Hematopoietic multipotent progenitor cell treated with erythropoietin and hydrocortisone succinate and interleukin-3 and kit ligand, for 8 days (in vitro differentiated cells): Measurements from ENCODE around the gene MSRB3.

ENCODE experiments used
- DNase-seq: peaks from one replicate; pipeline ENCODE4 v3.0.0-alpha.2; 2015

Gene MSRB3

DNA sequence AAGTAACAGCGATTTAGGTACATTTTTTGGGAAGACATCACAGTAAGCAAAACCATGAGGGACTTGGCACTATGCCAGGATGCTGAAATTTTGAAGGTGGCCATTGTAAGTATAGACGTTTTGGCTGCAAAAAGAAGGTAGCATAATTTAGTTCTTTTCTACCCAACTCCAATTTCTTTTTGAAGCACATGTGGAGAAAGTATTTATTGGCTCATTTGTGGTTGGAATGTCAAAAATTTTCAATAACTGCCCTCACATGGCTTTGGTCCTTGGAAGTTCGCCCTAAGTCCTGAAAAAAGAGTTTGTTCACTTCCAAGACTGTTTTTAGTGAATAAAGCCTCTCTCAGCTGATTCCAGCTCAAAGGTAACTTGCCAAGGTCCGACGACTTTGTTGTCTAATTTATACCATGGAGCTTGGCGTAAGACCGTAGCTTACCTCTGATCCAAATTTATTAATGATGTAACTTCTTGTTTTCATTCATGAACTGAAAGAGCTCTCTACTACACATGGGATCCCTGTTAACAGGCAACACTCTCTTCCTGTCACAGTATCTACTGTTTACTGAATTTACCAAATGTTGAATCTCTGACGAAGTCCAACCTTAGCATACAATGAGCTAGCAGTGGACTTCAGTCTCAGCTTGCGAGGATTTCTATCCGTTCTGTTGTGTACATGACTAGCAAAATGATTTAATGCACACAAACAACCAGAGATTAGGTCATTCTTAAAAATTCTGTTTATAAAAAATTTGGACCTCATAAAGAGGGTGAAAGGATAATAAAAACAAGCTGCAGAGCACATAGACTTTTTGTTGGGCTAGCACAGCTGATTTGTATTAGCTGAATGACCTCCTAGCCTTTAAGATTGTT, 49.0 kb downstream of the MSRB3 start:
- DNase-seq = no peak

DNA sequence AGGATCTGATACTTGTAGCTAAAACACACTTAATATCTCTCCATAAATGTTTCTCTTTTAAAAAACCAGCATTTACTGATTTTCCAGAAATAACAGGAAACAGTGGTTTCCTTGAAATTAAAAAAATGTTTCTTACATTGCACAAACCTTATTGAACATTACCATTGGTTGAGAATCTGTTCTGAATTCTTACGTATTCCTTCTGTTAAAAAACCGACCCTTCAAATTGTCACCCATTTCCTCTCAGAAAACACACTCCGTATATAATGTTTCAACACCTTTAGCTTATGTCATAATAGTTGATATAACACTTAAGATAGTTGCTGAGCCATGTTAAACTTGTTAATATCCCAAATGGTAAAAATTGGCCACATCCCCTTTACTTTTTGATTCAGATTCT, 51.2 kb downstream of the MSRB3 start:
- no peak for DNase-seq

DNA sequence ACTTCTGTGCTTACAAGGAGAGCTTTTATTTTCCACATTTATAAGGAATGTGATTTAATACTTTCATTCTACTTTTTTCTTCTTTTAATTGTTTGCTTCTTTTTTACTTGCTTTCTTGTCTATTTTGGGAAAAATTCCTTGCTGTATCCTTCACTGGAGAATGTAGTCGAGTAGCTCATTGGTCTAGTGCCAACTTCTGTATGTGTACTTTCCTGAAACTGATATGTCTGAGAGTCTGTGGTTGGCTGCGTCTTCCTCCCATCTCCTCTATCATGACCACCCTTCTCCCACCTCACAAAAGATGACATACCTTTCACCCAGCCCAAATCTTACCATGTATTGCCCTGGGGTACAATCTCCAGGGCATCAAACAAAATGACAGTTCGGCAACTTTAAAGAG, 51.8 kb downstream of the MSRB3 start:
- DNase-seq = no peak

DNA sequence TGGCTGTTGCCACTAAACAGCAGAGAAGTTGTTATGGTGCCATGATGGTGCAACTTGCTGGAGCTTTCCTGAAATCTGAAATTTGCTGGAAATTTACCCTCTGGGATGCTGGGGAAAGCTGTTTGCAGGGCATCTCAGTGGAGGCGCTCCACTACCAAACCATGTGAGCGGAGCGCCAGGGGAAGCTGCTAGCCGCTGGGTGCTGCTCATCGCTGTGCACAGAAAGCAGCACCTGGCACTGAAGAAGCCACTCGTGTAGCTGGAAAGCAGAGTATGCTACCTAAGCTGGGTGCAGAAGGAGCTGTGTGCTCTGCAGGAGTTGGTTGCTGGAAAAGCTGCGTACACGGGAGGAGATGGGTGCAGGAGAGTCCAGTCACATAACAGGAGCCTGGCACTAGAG, 53.0 kb downstream of the MSRB3 start:
- no peak for DNase-seq

DNA sequence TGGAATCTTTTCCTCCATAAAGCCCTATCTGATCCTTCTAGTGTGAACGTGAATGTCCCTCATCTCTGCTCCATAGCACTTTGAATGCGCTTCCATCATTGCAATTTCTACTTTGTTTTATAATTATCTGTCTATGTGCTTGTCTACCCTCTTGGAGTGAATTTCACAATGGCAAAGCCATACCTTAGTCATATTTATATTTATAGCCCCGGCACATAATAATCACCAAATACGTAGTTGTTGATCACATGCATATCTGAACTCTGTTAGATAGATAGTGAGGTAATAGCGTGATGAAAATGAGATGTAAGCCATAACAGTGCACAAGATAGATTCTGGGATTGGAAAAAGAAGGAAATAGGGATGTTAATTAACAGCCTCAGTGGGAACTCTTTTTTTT, 55.2 kb downstream of the MSRB3 start:
- DNase-seq = no peak

DNA sequence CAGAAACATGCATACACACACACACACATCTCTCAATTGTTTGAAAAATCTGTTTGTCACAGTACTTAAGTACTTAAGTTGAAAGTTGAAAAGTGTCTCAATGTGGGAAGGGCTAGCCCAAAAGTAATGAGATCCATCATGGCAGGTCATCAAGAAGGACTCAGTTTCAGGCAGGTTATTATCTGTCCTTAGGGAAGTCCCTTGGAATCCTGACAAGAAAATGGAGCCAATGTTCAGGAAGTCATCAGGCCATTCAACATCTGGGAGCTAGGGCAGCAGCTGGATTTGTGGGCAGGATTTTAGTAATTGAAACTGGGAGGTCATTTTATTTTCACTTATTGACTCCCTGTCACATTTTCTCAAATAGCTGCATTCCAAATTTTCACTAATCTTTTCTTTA, 56.0 kb downstream of the MSRB3 start:
- DNase-seq = no peak

DNA sequence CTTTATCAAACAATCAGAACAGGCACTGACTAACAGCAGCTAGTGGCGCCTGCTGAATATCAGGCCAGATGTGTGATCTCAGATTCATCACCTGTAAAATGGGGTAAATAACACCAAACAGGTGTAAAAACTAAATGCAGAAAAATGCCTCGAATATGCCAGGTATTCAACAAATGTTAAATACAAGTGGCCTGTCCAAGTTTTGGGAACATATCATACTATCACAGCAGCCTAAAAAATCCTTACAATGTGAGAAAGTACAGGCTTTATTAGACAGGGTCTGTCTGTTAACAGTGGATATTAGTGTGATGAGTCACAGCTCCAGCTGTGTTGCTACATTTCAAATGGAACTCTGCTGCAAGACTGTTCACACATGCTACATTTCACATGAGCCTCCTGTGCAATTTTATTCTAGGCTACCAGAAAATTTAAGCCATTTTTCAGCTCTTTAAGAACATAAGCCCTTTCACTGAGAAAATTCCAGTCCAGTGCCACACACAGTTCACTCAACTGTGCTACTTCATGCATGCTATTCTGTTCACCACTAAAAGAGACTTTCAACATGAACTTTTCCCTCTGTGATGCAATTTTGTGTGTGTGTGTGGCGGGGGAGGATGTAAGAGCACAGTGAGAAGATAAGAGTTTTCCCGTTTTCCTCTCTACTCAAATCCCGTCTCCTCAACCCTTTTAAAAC, 56.7 kb downstream of the MSRB3 start:
- DNase-seq = no peak

DNA sequence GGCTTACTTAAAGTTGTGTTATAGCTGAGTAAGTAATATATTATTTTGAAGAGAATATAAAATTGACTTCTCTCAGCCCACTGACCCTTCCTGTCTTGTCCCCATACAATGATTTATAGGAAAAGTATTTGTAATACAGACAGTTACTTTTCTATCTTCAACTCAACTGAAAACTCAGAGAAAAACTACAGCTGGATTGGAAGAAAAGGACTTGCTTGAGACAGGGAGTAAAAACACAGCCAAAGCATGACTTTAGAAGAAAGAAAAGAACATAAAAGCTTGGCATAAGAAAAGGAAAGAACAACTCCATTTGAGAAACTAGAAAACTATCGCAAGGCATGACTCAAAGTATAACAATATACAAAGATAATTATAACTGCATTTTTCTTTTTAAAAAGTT, 57.5 kb downstream of the MSRB3 start:
- no peak for DNase-seq

DNA sequence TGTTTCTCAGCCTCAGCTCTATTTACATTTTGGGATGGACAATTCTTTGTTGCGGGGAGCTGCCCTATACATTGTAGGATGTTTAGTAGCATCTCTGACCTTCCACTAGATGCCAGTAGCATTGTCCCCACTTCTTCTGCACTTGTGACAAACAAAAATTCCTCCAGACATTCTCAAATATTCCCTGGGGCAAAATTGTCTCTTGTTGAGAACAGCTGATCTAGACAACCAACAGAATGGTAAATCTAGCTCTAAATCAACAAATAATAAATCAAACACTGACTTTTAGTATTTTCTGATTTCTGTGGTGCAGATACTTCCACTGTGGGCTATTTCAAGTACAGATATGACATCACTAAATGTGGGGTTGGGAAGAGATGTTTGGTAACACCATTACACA, 60.7 kb downstream of the MSRB3 start:
- no peak for DNase-seq

DNA sequence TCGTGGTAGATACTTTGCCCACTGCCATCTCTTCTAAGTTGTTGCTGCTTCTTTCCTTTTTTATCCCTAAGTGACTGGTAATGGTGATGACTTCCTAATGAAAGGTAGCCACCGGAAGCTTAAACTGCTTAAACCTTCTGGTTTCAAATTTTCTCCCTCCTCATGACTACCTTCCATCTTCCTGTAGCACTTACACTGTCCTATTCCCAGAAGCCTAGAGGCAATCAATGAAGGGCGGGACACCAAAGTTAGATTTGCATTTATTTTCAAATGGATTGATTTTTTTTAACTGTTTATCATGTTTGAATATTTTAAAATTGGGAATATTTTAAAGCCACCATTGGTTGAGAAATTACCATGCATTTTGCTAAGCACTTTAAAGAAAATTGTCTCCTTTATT, 64.7 kb downstream of the MSRB3 start:
- no peak for DNase-seq

DNA sequence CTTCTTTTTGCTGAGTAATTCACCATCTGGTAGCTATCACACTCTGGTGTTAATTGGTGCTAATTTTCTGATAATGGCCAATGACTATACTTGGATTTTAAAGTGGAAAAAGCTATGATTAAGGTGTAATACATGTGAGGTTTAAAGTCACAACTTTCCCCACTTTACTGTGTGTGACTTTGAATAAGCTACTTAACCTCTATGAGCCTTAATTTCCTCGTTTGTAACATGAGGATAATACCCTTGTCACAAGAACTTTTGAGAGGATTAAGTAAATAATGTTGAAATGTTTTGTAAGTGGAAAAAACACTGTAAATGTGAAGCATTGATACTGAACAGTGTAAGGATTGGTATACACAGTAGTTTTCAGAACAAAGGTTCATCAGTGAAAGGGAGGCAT, 65.3 kb downstream of the MSRB3 start:
- DNase-seq = no peak

DNA sequence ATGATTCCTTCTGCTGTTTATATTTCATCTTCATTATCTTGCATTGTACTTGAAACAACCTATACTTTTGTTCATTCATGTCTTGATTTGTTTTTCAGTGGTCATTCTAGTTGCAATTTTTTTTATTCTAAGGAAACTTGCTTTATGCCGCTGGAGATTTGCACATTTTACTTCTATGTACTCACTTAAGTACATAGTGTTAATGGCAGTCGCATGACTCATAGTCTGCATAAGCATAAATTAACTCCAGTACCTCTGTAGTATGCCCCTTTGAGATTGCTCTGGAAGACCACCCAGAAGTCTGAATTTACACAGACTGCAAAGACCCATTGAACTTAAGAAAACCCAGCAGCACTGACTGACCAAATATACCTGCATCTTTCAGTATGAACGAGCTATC, 77.0 kb downstream of the MSRB3 start:
- no peak for DNase-seq

DNA sequence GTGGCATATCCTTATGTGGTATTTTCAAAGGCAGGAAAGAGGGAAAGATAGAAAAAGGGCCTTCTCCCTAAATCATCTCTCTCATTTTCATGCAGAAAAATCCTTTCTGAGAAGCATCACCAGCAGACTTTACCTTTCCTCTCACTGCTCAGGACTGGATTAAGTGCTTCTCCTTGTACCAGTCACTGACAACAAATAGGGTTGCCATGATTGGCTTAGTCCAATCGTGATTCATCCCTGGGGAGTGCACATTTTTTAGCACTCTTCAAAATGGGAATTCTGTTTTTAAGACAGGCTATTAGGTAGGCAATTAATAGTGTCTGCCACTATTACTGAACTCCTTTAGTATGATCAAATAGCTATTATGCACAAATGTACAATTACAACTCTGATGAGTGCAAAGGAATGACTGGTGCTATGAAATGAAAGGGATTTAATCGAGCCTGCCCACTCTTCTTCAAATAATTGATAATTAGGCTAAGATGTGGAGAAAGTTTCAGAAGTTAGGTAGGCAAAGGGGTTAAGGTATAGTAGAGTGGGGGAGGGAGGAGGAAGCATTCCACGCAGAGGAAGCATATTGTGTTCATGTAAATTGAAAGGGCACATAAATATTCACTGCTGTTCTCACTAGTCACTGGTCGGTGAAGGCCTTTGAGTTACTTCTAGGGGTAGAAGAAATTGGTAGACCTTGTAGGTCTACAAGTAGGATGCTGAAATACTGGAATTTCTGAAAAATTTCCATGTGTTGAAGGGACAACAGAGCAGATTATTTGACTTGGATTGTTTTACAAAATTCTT, 84.0 kb downstream of the MSRB3 start:
- DNase-seq = no peak

DNA sequence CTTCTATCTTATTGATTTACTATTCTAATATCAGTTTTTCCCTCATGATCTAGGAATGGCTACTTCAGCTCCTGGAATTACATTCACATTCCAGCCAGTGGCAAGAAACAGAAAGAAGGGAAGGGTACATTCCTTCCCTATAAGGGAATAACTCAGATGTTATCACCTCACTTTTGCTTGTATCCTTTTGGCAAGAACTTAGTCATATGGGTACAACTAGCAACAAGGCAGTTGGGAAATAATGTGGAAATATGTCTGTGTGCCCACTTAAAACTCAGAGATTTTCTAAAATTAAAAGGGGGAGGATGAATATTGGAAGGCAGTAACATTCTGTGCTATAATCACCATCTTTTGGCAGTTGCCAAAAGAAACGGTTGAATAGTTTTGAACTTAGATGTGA, 85.6 kb downstream of the MSRB3 start:
- DNase-seq = no peak

DNA sequence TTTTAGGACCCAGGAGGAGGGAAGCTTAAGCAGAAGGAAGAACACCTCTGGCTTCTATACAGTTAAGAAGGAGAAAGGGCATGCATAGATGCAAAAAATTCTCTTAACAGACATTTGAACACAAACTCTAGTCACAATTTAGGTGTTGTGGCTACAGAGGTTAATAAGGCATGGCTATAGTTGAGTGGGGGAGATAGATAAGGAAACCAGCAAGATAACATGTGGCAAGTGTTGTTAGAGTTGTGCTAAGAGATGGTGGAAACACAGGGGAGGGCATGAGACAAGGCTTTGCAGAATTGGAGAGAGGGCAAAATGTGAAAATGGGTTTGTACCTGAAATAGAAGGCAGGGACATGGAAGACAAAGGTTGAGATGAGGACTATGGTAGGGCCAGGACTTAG, 88.9 kb downstream of the MSRB3 start:
- DNase-seq = peak; percentile 62

DNA sequence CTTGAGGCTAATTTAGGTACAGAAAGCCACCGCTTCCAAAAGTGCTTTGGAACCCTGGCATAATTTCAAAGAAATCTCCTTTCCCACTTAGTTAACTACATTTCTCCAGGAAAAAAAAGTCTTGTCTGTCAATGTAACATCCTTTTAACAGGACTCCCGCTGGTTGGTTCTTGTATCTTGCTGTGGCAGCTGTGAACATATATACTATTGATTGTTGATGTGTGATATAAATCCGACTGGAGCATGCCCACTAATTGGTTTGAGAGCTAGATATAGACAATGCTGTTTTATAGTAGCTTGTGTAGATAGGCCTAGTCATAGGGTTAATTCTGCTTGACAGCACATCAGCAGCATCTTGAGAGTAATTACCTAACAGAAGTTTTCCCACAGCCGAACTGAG, 89.6 kb downstream of the MSRB3 start:
- no peak for DNase-seq

DNA sequence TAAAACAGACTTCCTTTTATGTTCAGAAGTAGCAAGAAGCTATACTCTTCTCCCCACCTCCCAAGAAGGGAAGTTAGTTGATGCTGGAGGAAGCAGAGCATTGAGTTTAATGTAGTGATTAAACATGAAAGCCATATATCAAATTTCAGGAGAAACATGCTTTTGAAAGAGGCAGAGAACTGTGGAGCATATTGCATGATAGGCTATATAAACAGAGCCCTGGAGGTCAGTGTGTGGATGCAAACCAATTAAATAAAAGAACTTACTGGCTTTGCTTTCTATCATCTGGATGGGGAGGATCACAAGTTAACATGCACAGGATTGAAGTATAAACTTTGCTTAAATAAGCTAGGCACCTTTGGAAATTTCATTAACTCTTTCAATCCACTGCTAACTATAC, 94.1 kb downstream of the MSRB3 start:
- DNase-seq = no peak

DNA sequence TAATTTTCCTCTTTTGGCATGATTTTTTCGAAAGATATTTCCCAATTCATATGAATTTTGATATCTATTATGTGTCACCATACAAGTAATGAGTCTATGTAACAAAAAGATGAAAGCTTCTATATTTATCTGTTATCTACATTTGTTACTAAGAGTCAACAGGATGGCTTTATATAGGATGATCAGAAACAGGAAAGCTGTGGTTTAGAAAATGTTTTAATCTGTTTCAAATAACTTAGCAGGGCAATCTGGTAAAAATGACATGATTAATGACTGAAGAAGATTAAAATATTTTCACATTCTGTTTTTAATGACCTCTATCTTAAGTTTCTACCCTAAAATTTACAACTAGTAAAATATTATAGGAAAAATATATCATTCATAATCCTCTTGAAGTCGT, 105.8 kb downstream of the MSRB3 start:
- no peak for DNase-seq

DNA sequence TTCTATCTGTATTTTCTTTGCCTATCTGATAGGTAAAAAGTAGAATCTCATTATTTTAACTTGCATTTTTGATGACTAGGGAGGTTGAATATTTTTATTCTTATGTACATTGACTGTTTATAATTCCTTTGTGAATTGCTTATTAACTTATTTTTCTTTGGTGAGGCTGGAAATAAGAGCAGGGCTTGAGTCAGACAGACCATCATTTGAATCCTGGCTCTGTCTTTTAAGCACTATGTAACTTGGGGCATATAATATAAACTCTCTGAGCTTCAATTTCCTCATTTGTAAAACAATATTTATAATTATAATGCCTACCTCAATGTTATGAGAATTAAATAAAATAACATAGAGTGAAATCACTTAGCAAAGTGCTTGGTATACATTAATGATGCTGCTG, 108.9 kb downstream of the MSRB3 start:
- no peak for DNase-seq

DNA sequence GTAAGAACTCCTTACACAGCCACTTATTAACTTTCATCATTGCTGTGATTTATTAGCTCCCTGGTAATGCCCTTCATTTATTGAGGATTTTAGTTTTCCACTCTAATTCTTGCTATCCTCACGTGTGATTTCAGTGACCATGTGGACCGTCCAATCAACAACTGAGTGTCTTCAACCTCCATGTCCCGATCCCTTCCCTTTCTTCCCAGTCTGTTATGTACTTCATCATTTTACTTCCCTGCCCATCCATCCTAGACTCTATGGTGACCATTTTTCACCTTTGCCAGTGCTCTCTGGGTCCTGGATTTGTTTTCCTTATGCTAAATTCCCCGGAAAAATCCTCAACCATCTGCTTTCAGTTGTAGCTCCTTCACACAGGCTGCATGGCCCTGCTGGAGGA, 111.0 kb downstream of the MSRB3 start:
- DNase-seq = no peak

DNA sequence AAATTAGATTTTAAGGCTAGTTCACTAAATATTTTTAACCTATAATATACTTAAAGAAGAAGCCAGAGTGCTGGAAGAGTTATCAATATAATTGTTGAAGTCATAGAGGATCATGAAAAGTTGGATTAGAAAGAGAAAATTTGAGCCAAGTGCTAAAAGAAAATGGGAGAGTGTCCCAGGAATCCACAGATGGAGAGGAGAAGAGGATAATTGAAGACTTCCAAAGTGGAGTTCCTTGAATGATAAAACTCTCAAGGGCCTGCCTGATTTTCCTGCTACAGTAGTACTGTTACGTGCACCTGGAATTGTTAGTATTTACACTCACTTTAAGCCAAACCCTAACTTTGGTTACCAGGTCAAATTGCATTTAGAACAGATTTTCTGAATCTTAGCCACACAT, 113.2 kb downstream of the MSRB3 start:
- no peak for DNase-seq

DNA sequence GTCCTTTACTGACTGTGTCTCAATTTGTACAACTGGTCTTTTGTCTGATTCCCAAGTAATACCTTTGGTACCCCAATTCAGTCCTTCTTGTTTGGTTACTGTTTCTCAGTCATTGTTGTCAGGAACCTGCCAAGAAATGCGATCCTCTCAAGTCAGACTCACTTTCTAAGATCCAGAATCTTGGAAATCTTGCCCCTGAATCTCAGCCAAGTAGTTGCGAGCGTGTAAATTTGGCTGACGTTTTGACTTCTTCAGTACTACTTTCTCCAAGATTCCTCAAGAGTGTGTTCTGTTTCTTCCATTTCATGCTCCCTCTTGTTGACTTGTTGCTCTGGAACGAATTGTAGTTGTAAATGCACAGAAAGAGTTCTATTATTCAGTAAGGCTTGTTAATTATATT, 114.0 kb downstream of the MSRB3 start:
- DNase-seq = no peak

DNA sequence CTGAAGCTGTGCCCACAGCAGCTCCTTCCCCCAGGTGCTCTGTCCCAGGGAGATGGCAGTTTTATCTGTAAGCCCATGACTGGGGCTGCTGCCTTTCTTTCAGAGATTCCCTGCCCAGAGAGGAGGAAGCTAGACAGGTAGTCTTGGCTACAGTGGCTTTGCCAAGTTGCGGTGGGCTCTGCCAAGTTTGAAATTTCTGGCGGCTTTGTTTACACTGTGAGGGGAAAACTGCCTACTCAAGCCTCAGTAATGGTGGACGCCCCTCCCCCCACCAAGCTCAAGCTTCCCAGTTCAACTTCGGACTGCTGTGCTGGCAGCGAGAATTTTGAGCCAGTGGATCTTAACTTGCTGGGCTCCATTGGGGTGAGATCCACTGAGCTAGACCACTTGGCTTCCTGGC, 124.7 kb downstream of the MSRB3 start:
- no peak for DNase-seq
